M059J (cell line): ENCODE data around the gene KIF5C. TPM values are rescaled to one million over a fixed set of nuclear protein-coding genes. Genes with fewer than 3 reads are reported as not detected.

Source experiments
- DNase-seq: peaks from one replicate; pipeline ENCODE4 v3.0.0-alpha.2; 2012; ENCODE audit warnings: low read depth
- total RNA-seq: library from RNA; depleted of rRNA; stranded (reverse); fragments of >200 nt; shearing (Covaris generic); gene quantifications from 2 replicates; pipeline ENCODE4 v1.2.3, GENCODE V29; 2014

The KIF5C gene
- total RNA-seq, 1 experiment from 2014 or later: 0.54 TPM

DNA sequence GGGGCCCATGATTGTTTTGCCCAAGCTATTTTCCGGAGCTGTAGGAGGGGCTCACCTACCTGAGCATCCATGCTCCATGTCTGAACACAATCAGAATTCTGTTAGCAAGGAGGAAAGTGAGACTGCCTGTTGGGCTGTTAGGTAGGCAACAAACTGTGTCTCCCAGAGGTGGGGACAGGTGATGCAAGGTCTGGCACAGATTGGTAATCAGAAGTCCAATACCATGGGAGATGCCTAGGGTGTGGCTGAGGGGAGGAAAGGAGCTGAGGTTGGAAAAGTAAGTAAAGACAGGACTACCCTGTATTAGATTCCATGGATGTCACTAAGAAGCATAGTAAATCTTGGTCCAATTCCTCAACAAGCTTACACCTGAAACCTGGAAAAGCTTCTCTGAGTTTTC is 166.5 kb downstream of the KIF5C start:
- DNase-seq: no peak

DNA sequence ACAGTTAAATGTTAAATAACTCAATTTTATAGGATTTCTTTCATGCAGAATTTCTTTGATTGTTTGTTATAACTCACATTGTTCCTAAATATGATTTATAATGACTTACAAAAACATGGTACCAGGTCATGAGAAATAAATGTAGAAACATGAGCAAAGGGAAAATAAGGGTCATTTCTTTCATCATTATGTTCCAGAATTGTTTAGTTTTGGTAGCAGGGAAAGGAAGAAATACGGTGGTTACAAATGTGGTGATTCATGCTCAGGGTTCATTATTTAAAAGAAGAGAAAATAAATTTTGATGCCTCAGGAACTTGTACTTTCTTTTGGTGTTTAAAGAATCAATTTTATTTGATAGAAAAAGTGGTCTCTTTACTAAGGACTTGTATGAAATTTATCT is 167.9 kb downstream of the KIF5C start:
- DNase-seq: peak; percentile 49

DNA sequence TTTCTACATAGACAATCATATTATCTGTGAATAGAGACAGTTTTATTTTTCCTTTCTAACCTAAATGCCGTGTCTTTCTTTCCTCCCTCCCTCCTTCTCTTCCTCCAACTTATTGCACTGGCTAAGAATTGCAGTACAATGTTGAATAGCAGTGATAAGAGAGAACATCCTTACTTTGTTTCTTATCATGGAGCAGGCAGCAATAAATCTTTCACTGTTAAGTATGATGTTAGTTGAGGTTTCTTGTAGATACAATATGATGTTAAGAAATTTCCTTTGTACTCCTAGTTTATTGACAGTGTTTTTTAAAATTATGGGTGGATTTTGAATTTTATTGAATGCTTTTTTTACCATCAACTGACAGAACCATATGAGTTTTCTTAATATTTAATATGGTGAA is 169.5 kb downstream of the KIF5C start:
- no peak for DNase-seq

DNA sequence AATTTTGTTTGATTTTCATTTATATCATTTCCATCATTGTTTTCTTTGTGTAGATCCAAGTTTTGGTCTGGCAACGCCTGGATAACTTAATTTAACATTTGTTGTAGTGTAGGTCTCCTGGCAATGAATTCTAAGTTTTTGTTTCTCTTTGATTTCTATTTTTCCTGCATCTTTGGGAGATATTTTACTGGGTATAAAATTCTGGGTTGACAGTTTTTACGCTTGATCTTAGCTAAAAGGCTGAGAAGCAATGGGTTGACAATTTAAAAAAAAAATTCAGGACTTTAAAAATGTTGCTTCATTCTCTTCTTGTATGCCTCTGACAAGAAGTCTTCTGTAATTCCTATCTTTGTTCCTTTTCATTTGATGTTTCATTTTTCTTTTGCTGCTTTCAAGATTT is 172.1 kb downstream of the KIF5C start:
- no peak for DNase-seq

DNA sequence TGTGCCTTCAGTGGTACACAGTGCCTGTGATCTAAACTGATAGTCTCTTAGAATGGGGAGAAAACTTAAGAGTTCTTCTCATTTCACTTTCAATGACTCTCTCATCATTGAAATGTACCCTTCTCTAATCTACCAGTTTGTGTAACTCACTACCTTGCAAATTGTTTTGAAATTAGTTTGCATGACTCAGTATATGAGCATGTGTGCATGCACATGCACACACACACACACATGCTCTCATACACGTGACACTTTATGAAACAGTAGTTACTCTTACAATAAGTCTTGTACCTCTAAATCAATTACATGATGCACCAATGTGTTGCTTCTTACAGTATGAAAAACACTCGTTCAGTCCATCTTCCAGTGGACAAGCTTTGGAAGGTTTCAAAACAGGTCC is 174.1 kb downstream of the KIF5C start:
- peak; percentile 56 for DNase-seq

DNA sequence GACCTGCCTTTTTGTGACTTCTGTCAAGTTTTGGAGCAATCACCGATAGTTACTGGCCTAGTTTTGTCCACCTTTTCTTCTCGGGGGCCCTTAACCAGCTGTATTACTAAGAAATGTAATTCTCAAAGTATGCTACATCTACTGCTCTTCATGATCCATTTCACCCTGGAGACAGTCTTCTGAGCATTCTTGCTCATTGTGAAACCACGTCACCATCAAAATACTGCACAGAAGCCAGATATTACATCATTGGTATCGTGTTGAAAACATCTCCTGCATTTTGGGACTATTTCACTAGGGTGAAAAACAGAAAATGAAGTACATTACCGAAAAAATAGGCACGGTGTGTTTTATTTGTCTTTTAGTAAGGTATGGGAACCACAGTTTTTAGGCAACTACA is 175.2 kb downstream of the KIF5C start:
- DNase-seq: peak; percentile 49

DNA sequence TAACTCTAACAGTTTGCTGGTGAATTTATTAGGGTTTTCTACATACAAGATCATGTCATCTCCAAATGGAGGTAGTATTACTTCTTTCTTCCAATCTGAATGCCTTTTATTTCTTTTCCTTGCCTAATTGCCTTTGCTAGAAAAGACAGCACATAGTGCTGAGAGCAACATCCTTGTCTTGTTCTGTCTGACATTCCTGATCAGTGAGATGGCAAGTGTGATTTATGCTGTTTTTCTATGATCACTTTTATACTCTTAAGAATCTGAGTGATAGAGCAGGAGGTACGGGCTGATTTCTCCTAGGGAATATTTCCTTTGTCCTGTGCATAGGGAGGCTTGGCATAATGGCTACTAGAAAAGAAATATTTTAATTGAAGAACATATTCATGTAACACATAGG is 180.7 kb downstream of the KIF5C start:
- peak; percentile 56 for DNase-seq

DNA sequence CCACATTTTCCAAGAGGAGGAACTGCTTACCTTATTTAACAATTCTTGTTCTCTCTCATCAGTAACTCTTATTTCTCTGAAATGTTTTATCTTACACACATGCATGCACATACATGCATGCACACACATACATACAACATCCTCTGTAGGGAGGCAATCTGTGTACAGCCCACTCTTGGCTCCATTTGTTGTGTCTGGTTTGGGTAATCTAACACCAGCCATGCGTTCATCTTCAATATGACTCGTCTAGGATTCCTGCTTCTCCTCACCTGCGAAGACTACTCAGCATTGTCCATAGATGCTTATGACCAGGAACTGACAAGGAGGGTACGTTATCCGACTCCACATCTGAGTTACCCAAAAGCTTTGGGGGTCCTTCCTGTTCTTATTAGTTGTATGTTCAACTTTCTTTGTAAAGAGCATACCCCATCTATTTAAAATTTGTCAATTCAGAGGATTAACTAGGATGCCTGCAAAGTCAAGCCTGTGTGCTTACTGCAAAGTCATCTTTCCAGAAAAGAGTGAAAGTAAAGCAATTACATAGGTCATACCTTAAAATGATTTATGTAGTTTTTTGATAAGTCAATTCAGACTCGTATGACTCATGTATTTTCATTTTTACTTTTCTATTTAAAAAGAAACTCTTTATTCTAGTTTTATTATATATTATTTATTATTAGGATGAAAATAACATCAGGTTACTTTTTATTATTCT is 181.7 kb downstream of the KIF5C start:
- DNase-seq: no peak

DNA sequence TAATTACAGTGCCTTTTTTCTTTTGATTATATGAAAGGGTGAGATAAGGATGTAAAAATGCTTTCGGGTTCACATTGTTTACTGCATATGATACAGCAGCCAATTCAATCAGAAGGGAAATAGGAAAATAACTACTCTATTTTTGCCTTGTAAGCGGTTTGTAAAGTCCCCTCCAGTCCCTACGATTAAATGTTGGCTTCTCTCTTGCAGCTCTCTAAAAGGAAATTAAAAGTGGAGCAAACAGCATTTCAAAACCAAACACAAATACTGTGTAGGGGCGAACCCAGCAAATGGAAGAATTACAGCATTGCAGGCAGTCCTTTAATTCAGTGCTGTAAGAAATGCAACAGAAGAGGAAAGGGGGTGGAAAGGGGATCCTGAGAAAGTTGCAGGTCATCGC is 182.4 kb downstream of the KIF5C start:
- DNase-seq: no peak

DNA sequence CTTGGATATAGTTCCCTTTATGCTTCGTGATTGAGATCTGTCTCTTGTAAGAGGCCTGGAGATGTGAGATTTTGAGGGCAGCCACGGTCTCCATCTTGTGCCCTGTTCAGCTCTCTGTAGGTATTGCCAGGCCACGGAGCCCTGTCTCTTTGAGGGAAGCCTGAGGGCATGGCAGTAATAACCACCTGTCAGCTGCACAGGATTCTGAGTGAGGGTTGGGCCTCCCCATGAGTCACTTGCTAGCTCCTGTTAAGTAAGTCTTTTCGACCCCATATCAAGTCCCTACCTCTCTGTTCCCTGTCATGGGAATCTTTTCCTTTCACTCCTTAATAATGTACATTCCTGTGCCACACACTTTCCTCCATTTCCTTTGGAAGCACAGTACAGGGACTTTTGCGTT is 183.9 kb downstream of the KIF5C start:
- DNase-seq: peak; percentile 87

DNA sequence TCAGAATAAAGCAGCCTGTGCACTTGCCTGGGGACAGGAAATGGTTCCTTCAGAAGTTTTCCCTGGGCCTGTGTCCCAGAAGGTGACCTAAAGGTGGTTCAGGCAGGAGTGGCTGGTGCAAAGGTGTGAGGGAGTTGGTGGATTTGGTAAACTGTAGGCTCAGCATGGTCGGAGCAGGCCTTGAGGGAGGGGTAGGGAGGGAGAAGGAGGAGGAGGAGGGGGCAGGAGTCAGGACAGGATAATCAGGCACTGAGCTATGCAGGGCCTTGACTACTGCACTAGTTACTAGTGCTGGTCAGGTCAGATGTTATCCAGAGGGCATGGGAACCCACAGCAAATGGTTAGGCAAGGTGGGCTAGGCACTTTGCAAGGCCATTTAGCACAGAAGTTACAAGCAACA is 184.8 kb downstream of the KIF5C start:
- no peak for DNase-seq

DNA sequence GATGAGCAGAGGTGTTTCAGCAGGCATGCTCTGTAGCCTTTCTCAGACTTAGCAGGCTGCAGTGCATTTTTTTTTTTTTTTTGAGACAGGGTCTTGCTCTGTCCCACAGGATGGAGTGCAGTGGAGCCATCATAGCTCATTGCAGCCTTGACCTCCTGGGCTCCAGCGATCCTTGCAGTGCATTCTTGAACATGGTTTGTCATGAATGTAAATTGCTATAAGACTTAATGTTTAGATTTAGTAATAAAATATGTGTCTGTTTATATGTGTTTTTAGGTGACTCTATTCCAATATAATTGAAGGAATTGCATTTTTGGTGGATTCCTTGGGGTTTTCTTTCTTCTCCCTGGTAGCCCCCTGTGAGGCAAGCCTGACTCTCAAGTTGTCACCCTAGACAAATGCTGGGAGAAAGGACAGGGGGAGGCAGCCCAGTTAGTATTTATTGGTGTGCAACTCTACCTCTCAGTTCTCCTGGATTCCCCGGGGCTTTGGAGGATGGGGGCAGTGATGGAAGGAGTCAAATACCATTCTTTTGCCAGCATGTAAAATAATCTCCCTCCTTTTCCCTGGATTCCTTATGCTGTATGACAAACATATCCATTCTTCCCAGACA is 186.2 kb downstream of the KIF5C start:
- DNase-seq: no peak

DNA sequence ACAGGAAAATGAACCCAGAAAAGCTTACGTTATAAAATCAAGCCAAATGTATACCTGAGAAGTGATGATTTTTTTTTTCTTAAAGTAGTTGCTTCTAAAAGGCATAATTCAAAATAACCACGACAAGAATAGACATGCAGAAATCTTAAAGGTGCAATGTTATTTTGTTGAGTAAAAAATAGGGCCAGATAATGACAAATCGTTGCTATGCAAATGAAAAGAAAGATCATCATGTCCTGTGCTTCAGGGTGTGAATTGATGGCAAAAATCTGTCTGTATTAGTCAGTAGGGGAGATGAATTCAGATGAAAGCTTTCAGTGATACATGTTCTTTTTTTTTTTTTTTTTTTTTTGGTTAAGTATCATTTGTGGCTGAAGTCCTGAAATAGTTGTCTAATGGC is 187.5 kb downstream of the KIF5C start:
- no peak for DNase-seq

DNA sequence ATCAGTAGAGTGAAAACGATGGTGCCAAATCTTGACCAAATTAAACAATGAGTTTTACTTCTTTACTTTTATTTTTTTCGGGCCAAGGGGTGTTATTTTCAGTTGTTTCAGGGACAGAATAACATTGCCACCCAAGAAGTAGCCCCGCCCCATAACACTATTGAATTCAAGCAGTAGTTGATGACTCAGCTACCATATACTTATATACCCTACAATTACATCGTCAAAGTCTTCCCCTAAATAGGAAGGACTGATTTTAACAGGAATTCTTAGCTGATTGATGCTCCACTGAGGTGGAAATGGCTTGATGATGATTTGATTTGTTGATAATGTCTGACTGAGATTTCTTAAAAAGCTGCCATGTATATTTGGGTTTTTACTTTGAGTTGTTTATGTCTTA is 188.2 kb downstream of the KIF5C start:
- DNase-seq: no peak

DNA sequence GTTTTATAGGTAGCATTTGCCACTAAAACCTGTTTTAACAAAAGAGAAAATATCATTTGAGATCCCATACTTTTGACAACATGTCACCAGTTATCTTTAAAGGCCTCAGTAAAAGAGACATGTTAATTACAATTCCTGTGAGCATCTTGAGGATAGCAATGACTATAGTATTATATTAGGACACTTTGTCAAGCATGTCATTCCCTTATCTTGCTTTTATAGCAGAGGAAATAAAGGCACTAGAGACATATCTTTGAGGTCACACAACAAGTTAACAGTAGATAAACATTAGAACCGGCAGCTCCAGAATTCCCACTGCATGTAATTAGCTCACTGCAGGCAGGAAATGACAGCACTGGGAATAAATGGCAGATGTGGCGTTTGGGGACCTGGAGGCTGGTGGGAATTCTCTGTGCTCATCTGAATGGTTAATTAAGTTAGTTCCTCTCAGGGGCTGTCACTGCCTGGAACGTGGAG is 189.4 kb downstream of the KIF5C start:
- peak; percentile 71 for DNase-seq

DNA sequence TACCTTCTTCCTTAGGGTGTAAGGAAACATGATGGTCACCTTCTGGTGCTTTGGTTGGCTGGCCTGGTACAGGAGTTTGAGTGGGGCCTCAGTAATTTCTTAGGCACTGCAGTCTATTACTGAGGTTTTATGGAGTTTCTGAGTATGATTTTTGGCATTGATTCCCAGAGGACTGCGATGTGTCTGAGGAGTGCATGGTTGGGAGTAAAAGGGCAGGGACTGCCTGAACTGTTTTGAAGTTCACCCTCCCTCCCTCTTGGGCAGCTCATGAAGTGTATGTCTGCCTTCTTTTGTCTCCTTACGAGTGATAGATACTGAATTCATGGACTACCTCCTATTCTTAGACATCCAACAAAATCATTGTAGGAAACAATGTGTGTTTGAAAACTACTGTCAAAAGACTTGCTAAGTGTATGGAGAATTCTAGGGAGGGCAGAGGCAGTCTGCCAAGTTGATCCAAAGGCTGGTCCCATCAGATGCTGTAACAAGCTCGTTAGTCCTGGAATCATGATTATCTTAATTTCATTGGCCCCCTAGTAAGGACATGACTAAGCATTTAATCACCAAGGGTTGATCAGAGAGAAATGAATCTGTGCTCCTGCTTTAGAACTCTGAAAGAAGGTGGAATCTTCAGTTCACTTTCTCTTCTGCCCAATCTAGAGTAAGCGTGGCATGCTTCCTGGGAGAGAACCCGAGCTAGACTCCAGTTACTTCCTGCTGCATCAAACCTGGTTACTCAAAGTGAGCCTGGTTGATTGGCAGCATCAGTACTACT is 190.0 kb downstream of the KIF5C start:
- peak; percentile 91 for DNase-seq

DNA sequence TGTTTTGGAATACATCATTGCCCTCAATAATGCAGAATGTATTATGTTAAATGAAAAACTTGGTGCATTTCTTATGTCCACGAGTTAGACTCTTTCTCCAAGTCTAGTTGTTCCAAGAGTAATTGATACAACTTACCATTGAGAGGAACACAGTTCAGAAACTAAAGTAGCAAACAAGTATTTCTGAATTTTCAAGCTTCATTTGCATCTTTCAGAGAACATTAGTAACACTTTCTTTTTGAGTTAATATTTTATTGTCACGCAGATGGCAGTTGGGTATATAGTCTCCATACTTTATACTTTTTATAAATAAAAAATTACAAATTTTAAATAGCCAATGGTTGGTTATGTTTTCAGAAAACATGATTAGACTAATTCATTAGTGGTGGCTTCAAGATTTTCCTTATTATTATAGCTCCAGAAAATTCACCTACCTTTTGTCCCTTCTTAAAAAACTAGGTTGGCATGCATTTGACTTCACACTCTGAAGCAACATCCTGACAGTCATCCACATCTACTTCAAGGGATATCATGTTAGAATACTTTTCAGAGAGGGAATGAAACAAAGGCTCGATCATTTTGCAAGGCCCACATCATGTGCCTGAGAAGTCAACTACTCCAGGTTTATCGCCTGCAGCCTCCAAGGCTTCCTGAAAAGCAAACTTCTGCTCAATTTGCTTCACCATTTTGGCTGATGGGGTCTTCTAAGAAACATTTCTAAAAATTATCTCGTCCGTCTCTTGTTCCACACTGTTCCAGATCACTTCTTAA is 193.4 kb downstream of the KIF5C start:
- peak; percentile 40 for DNase-seq

DNA sequence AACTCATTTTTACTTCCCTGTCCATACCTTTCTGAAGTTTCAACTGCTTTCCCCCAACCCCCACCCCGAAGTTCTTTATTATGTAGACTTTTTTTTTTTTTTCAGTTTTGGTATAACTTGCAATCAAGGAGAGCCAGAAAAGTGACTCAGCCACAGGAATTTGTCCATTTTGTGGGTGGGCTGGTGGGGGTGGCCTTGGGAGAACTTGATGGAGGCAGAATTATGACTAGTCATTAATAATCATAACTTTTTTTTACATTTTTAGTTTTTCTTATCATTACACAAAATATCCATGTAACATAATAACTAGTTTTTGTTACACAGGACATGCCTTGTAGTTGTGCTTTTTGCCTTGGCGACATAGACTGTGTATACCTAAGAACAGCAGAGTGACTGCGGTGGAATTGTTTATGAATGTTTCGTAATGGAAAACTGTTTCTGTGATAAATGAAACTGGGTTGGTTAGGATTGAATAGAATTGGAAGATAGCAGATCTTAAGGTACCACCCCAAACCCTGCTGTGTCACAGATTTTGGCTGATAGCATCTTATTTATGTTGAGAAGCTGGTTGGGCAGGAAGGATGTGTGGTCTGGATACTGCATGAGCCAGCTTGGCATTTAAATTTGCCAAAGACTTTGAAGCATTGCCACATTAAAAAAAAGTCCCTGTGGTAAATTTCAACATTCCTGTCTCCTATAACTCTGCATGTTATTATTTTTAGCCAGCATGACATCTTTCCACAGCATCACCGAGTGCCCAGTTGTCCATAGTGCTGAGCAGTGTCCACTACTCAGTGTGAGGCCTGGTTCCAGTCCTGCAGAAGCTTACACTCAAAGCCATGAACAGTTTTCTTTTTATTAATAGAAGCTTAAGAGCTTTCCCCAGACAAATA is 194.2 kb downstream of the KIF5C start:
- peak; percentile 99 for DNase-seq

DNA sequence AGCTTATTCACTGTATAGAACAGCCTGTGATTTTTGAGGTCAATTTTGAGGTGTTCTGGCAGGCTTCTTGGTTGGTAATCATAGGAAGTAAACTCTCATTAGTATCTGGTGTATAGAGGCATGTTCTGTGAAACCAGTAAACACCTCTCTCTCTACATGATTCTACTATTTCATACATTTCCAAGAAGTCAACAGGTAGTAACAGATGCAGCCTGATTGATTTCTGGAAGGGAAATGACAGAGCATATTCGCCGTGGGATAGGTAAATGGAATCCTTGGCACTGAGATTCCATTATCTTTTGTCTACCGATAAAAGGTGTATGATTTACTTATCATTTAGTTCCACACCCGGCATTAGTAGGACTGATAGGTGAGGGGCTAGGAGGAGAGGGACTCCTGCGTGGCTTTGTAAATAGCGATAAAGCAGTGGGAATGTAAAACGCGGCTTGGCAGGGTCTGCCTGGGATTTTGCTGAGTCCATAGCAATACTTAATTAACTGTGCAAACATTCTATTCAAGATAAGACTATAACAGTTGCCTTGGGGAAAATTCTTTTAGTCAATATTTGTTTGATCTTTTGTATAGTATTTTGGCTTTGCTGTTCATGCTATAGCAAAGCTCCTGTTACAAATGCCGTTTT is 195.8 kb downstream of the KIF5C start:
- no peak for DNase-seq

DNA sequence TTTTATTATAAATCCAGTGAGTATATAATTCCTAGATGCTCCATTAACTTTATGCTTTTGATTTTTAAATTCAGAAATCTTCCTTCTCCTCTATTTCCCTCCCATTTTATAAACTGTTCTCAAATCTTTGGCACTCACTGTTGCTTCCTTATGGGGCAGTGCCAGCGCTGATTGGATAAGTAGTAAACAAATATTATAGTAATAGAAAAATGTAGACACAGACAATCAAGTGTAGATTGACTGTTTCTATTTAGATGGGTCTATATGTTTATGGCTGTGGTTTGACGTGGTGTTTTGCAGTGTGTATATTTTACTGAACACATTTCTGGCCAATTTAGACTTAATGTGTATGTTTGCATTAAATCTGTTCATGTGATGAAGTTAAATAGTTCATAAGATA is 200.1 kb downstream of the KIF5C start:
- DNase-seq: no peak

DNA sequence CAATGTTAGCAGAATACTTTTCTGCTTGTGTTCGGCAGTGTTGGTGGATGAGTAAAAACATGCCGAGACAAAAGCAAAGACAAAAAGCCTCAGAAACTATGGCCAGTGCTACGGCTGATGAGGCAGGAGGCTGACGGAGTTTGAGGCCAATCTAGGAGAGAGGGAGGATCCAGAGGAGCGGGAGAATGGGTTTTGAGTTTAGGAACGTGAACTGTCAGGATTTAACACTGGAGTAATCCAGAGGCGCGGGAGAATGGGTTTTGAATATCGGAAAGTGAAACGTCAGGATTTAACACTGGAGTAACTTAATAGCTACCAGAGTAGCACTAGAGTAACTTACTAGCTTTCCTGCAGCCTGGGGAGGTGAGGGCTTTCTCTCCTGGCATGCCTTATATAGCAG is 200.8 kb downstream of the KIF5C start:
- peak; percentile 72 for DNase-seq
